Psoas muscle (tissue), 8 donors: ENCODE data around the gene ACTR6. TPM values are rescaled to one million over a fixed set of nuclear protein-coding genes. Genes with fewer than 3 reads are reported as not detected.

ENCODE experiments used
- ATAC-seq, 4 donors: fragments of 200-7000 bp; cut with Tn5 transposase; one replicate each; pipeline ENCODE4 v1.9.1; 2020; ENCODE audit warnings: moderate library complexity in 3 of 4, mild to moderate bottlenecking in 2 of 4
- DNase-seq, 2 donors: peaks; one replicate each; pipeline ENCODE4 v3.0.0-alpha.2; 2020
- H3K27ac ChIP-seq: fragments of 200-600 bp; one replicate; pipeline ENCODE4 v1.8.0; 2022
- H3K27me3 ChIP-seq, 3 donors: fragments of 200-600 bp in 1 of 3; one replicate each; pipeline versions ENCODE4 v1.6.1 to v1.8.0; 2013 to 2022; ENCODE audit warnings: low read length in 2 of 3, mild to moderate bottlenecking in 2 of 3, moderate library complexity in 1 of 3; ENCODE audit not compliant: insufficient read depth in 3 of 3
- H3K36me3 ChIP-seq, 2 donors: fragments of 200-600 bp in 1 of 2; one replicate each; pipeline versions ENCODE4 v1.6.1 to v1.8.0; 2013 to 2022; ENCODE audit warnings: low read depth in 1 of 2, mild to moderate bottlenecking in 1 of 2, moderate library complexity in 1 of 2; ENCODE audit not compliant: insufficient read depth in 1 of 2
- H3K4me1 ChIP-seq: fragments of 200-600 bp; one replicate; pipeline ENCODE4 v1.8.0; 2022
- H3K4me3 ChIP-seq: fragments of 200-600 bp; one replicate; pipeline ENCODE4 v1.8.0; 2022; ENCODE audit warnings: mild to moderate bottlenecking
- H3K9me3 ChIP-seq: fragments of 200-600 bp; one replicate; pipeline ENCODE4 v1.8.0; 2022
- CTCF ChIP-seq: fragments of 200-600 bp; IDR thresholded peaks from one replicate; pipeline ENCODE4 v1.8.0; 2022; ENCODE audit warnings: antibody characterized with exemption
- WGBS, 3 donors: extraction: QIAGEN DNeasy Blood & Tissue Kit; methylation state at CpG; one replicate each; pipeline versions ENCODE4 v1.1.6 to v1.1.7; 2013; 5-methylcytosine and 5-hydroxymethylcytosine counted together
- intact Hi-C, 2 donors: fragments of 100-400 bp; cut with DNase I; formaldehyde crosslinking; loops; one replicate each; pipeline versions ENCODE4 v1.11.0 to v1.14.2; 2022
- long read RNA-seq, 2 donors: library from polyadenylated mRNA; unstranded; transcript quantifications; one replicate each; pipeline ENCODE4 v2.0.0, GENCODE V29; 2021
- polyA plus RNA-seq, 3 donors: library from polyadenylated mRNA; stranded (reverse); fragments of 200-250 nt; gene quantifications; one replicate each; pipeline ENCODE4 v1.2.3, GENCODE V29; 2013
- total RNA-seq, 4 donors: library from RNA; stranded (reverse); fragmentation: NEBNext Ultra II Directional in 2 of 4; extraction: Animal tissue kit (Norgen Biotek cat#: 25700) in 2 of 4; gene quantifications; one replicate each; pipeline versions ENCODE4 v1.2.1 to v1.2.4, GENCODE V29; 2021 to 2023
- donor health status: healthy with polysubstance abuse.
- donor health status: DM: no; HTN: no; CAD: no; lungs with moderate emphysema.
- donor health status: Bipolar disorder and iron deficiency.
- donor health status: healthy.
- donor health status: DM: yes; HTN: yes; CAD: no.
- donor health status: DM: no; HTN: no; CAD: no.
- donor health status: DM: no; HTN: no; CAD: no.
- donor health status: DM: yes; HTN: yes; CAD: no.

Gene ACTR6
- total RNA-seq (10 to 100 TPM; 12.1 to 19.6 (median 17.6) TPM), polyA plus RNA-seq (10 to 100 TPM; 11.5 to 31.7 (median 12.8) TPM)
- long read RNA-seq, donor 1, transcript ACTR6-201 (11 exons, 2,464 nt): major isoform, 6 of 6 reads
- long read RNA-seq, donor 1, partial matches to known transcripts: 0 of 6 reads
- long read RNA-seq, donor 1, other reads (novel, unspliced or antisense): 0 of 6 reads
- long read RNA-seq, donor 2, transcript ACTR6-201 (11 exons, 2,464 nt): major isoform, 13 of 20 reads
- long read RNA-seq, donor 2, partial matches to known transcripts: 3 of 20 reads
- long read RNA-seq, donor 2, other reads (novel, unspliced or antisense): 0 of 20 reads

- H3K27me3 ChIP-seq: no peaks in the 10 kb centered on the region
- peaks cover 0 to 10% of the 10 kb centered on the region in 2 donors for H3K36me3 ChIP-seq
- peak within 1 kb of the TSS; percentile 81 for H3K4me3 ChIP-seq
- intact Hi-C loops: loop anchor here (5.0 kb wide), 3 partner anchors 63 to 128 kb away; partner anchors contain the start of genes DEPDC4 (in 1 of the 2) and SCYL2 (in 1 of the 2)
- peak; percentile 93 to 97 for DNase-seq
- H3K4me1 ChIP-seq: peaks cover 12% of the 10 kb centered on the region
- no peaks in the 10 kb centered on the region for H3K9me3 ChIP-seq
- peak within 1 kb of the TSS; percentile 78 for H3K27ac ChIP-seq
- WGBS, 3 donors: 0% methylated on average over 38 of the region's 38 CpGs
- no peak for TF ChIP-seq CTCF
- ATAC-seq: peak; percentile 97 to 99 (median 98)
Measured at GRCh38 chr12:100200463-100201181, at the start of gene ACTR6. Gene ACTR6, plus strand, starts transcription at chr12:100200815. Its CDS starts 37 bp downstream, at chr12:100200852.

- ATAC-seq: no peak
- 93 to 98% (median 96%) methylated on average over 2 of the region's 2 CpGs for WGBS, 3 donors
- no peak overlapping the region for H3K4me3 ChIP-seq
- intact Hi-C loops: no loop called here
- DNase-seq: no peak
- no peaks in the 10 kb centered on the region for H3K9me3 ChIP-seq
- no peaks in the 10 kb centered on the region for H3K27me3 ChIP-seq
- no peaks in the 10 kb centered on the region for H3K4me1 ChIP-seq
- no peak overlapping the region for H3K27ac ChIP-seq
- TF ChIP-seq CTCF: no peak
- no peaks in the 10 kb centered on the region for H3K36me3 ChIP-seq
Measured at GRCh38 chr12:100151769-100152168, 48.8 kb upstream of the ACTR6 start.

- WGBS, 3 donors: 92 to 94% (median 94%) methylated on average over 10 of the region's 10 CpGs
Measured at GRCh38 chr12:100153131-100153530, 47.5 kb upstream of the ACTR6 start.

More at GRCh38 chr12:100153131-100153530, 47.5 kb upstream of the ACTR6 start:
- Histone ChIP-seq H3K4me1 (no peaks in the 10 kb centered on the region), H3K27ac (no peak overlapping the region), H3K36me3 (no peaks in the 10 kb centered on the region), H3K4me3 (no peak overlapping the region), H3K27me3 (no peaks in the 10 kb centered on the region), H3K9me3 (no peaks in the 10 kb centered on the region)
- intact Hi-C loops: no loop called here
- no peak for DNase-seq
- TF ChIP-seq CTCF: no peak
- ATAC-seq: no peak
